Esophagus muscularis mucosa (tissue), 4 donors: Measurements from ENCODE around the gene SCGB1C2. TPM values are rescaled to one million over a fixed set of nuclear protein-coding genes. Genes with fewer than 3 reads are reported as not detected.

ENCODE experiments used
- DNase-seq: peaks from one replicate; pipeline ENCODE4 v3.0.0-alpha.2; 2017; ENCODE audit errors: extremely low spot score
- H3K27ac ChIP-seq, 4 donors: fragments of 200-600 bp; sonication (generic); replicated peaks in 1 of 4; 1 replicate in 3 of 4; 2 replicates in 1 of 4; pipeline ENCODE4 v1.5.1; 2016 to 2019; ENCODE audit warnings: mild to moderate bottlenecking in 1 of 4
- H3K27me3 ChIP-seq, 4 donors: fragments of 200-600 bp; sonication (generic); one replicate each; pipeline versions ENCODE4 v1.5.1 to v1.6.0; 2016 to 2019
- H3K36me3 ChIP-seq, 4 donors: fragments of 200-600 bp; sonication (generic); one replicate each; pipeline ENCODE4 v1.5.1; 2016 to 2019
- H3K4me1 ChIP-seq, 4 donors: fragments of 200-600 bp; sonication (generic); one replicate each; pipeline ENCODE4 v1.5.1; 2016 to 2019
- H3K4me3 ChIP-seq, 4 donors: fragments of 200-600 bp; sonication (generic); 1 replicate in 2 of 4; 2 replicates in 2 of 4; pipeline ENCODE4 v1.5.1; 2016 to 2019; ENCODE audit warnings: mild to moderate bottlenecking in 4 of 4, moderate library complexity in 1 of 4
- H3K9me3 ChIP-seq, 4 donors: fragments of 200-600 bp; sonication (generic); 1 replicate in 3 of 4; 2 replicates in 1 of 4; pipeline ENCODE4 v1.5.1; 2016 to 2019
- EP300 ChIP-seq: sonication (generic); formaldehyde crosslinking; IDR thresholded peaks from one replicate; pipeline ENCODE4 v1.6.1; 2017; ENCODE audit warnings: antibody characterized with exemption
- POLR2A ChIP-seq: fragments of 450-650 bp; IDR thresholded peaks from one replicate; pipeline ENCODE4 v1.6.1; 2017; ENCODE audit warnings: antibody characterized with exemption, moderate library complexity, mild to moderate bottlenecking, low read depth
- POLR2AphosphoS5 ChIP-seq, 2 donors: sonication (generic); formaldehyde crosslinking; IDR thresholded peaks; one replicate each; pipeline ENCODE4 v1.6.1; 2017; ENCODE audit warnings: antibody characterized with exemption in 2 of 2
- WGBS: methylation state at CpG from one replicate; pipeline ENCODE4 v1.1.5; 2018; 5-methylcytosine and 5-hydroxymethylcytosine counted together
- intact Hi-C: fragments of 100-400 bp; cut with DNase I; formaldehyde crosslinking; loops from one replicate; pipeline ENCODE4 v1.15.1; 2023
- small RNA-seq, 3 donors: library from RNA; depleted of rRNA; stranded (forward); fragments of <200 nt; gene quantifications; one replicate each; pipeline ENCODE3, GENCODE V24; 2016
- total RNA-seq, 4 donors: library from RNA; depleted of rRNA; stranded (reverse); fragments of >200 nt; gene quantifications; one replicate each; pipeline versions ENCODE4 v1.1.0 to v1.2.1, GENCODE V29; 2016
- TF ChIP-seq, protein P1 (sequence below), 3 experiments: fragments of 200-600 bp in 2 of 3; fragments of 450-650 bp in 1 of 3; sonication (generic) in 2 of 3; IDR thresholded peaks; one replicate each; pipeline ENCODE4 v1.5.1; 2017 to 2019; ENCODE audit warnings: antibody characterized with exemption in 3 of 3, mild to moderate bottlenecking in 2 of 3, moderate library complexity in 1 of 3

SCGB1C2 gene
- total RNA-seq, 4 donors from 2014 or later = not detected

GRCh38 chr17:187130-187529 is 49.8 kb downstream of the SCGB1C2 start:
- TF ChIP-seq POLR2AphosphoS5 (IDR thresholded peaks at IDR 0.05) = no peak
- no peak for TF ChIP-seq EP300
- TF ChIP-seq, protein P1, sequence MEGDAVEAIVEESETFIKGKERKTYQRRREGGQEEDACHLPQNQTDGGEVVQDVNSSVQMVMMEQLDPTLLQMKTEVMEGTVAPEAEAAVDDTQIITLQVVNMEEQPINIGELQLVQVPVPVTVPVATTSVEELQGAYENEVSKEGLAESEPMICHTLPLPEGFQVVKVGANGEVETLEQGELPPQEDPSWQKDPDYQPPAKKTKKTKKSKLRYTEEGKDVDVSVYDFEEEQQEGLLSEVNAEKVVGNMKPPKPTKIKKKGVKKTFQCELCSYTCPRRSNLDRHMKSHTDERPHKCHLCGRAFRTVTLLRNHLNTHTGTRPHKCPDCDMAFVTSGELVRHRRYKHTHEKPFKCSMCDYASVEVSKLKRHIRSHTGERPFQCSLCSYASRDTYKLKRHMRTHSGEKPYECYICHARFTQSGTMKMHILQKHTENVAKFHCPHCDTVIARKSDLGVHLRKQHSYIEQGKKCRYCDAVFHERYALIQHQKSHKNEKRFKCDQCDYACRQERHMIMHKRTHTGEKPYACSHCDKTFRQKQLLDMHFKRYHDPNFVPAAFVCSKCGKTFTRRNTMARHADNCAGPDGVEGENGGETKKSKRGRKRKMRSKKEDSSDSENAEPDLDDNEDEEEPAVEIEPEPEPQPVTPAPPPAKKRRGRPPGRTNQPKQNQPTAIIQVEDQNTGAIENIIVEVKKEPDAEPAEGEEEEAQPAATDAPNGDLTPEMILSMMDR (IDR thresholded peaks at IDR 0.05) = no peak
- no peak for TF ChIP-seq POLR2A
- Histone ChIP-seq H3K36me3 (no peaks in the 10 kb centered on the region), H3K4me3 (no peak overlapping the region), H3K4me1 (peaks cover 0 to 6% (median under 1%) of the 10 kb centered on the region in 4 donors), H3K27ac (no peak overlapping the region), H3K27me3 (peaks cover 0 to 30% (median 0%) of the 10 kb centered on the region in 4 donors), H3K9me3 (no peaks in the 10 kb centered on the region)
- intact Hi-C loops = no loop called here
- WGBS = 67% methylated on average over 2 of the region's 2 CpGs
- no peak for DNase-seq

Small RNAs within 50 kb of the gene (small RNA-seq; reads per million reads assigned to genes)
- 0 reads per million in 3 donors for gene RF00026

Other genes with a start within 250 kb of the SCGB1C2 start
- 10 to 100 TPM; 10.4 to 18.0 (median 14.6) TPM for gene DOC2B, start 44.1 kb downstream of the SCGB1C2 start, total RNA-seq
- gene RPH3AL, start 215.2 kb downstream of the SCGB1C2 start, total RNA-seq = 10 to 100 TPM in 3 of 4 donors, 1 to 10 TPM in 1; 8.7 to 21.0 (median 14.8) TPM